ENCODE measurements around the gene SDF4.

- TF ChIP-seq CTCF (conservative IDR thresholded peaks at IDR 0.05) (no peak), EZH2 (IDR thresholded peaks at IDR 0.05; ENCODE audit: low read depth) (no peak)
Measured at GRCh38 chr1:1200876-1201810, 30.7 kb downstream of the SDF4 start.
